GM23338 (cell line): ENCODE results near the gene USP17L22. TPM values are rescaled to one million over a fixed set of nuclear protein-coding genes. Genes with fewer than 3 reads are reported as not detected.
"Not testable (repeated sequence)": the region's sequence is repeated elsewhere in the genome, so short reads cannot be mapped to it uniquely, and the experiment has no call there.

Experiments used
- ATAC-seq: fragments of 200-7000 bp; cut with Tn5 transposase; 3 replicates; pipeline ENCODE4 v1.9.1; 2020
- DNase-seq: peaks from one replicate; pipeline ENCODE4 v3.0.0-alpha.2; 2015; ENCODE audit warnings: low spot score
- H2AFZ ChIP-seq: fragments of 200-600 bp; sonication (generic); 2 replicates; pipeline ENCODE4 v1.8.0; 2016; ENCODE audit warnings: antibody characterized with exemption, mild to moderate bottlenecking, moderate library complexity
- H3F3A ChIP-seq: fragments of 200-600 bp; sonication (generic); replicated peaks from 2 replicates; pipeline ENCODE4 v1.8.0; 2017; ENCODE audit warnings: antibody characterized with exemption, mixed run types, low read depth
- H3K27ac ChIP-seq: fragments of 200-600 bp; sonication (generic); 2 replicates; pipeline ENCODE4 v1.6.1; 2016; ENCODE audit warnings: low read depth
- H3K27me3 ChIP-seq: fragments of 200-600 bp; sonication (generic); 2 replicates; pipeline ENCODE4 v1.8.0; 2016; ENCODE audit warnings: mild to moderate bottlenecking, mixed run types, moderate library complexity; ENCODE audit not compliant: insufficient read depth
- H3K36me3 ChIP-seq: fragments of 200-600 bp; sonication (generic); 2 replicates; pipeline ENCODE4 v1.8.0; 2016; ENCODE audit warnings: mild to moderate bottlenecking; ENCODE audit not compliant: insufficient read depth
- H3K4me1 ChIP-seq: fragments of 200-600 bp; sonication (generic); 2 replicates; pipeline ENCODE4 v1.8.0; 2016; ENCODE audit warnings: mild to moderate bottlenecking, moderate library complexity; ENCODE audit not compliant: insufficient read depth
- H3K4me2 ChIP-seq: fragments of 200-600 bp; sonication (generic); 2 replicates; pipeline ENCODE4 v1.7.1; 2017; ENCODE audit warnings: mixed run types
- H3K4me3 ChIP-seq: fragments of 200-600 bp; sonication (generic); 2 replicates; pipeline ENCODE4 v1.6.1; 2016; ENCODE audit warnings: mixed run types
- H3K79me2 ChIP-seq: fragments of 200-600 bp; sonication (generic); replicated peaks from 2 replicates; pipeline ENCODE4 v1.8.0; 2017; ENCODE audit warnings: mild to moderate bottlenecking; ENCODE audit not compliant: insufficient read depth
- H3K9me2 ChIP-seq: fragments of 200-600 bp; sonication (generic); 2 replicates; pipeline ENCODE4 v1.8.0; 2017; ENCODE audit not compliant: insufficient read depth
- H4K20me1 ChIP-seq: fragments of 200-600 bp; sonication (generic); replicated peaks from 2 replicates; pipeline ENCODE4 v1.8.0; 2017; ENCODE audit warnings: mild to moderate bottlenecking; ENCODE audit not compliant: insufficient read depth
- H3K27ac Mint-ChIP-seq: 2 replicates; pipeline ENCODE4 v1.8.0; 2020; ENCODE audit warnings: inconsistent platforms, mild to moderate bottlenecking, moderate library complexity, mixed read lengths
- H3K27me3 Mint-ChIP-seq: 3 replicates; pipeline ENCODE4 v1.8.0; 2022; ENCODE audit warnings: low read depth, mild to moderate bottlenecking, moderate library complexity, mixed read lengths, inconsistent platforms; ENCODE audit not compliant: insufficient read depth, poor library complexity
- H3K36me3 Mint-ChIP-seq: 3 replicates; pipeline ENCODE4 v1.8.0; 2021; ENCODE audit warnings: low read depth, mild to moderate bottlenecking, inconsistent platforms, moderate library complexity, mixed read lengths
- H3K4me1 Mint-ChIP-seq: 3 replicates; pipeline ENCODE4 v1.8.0; 2020; ENCODE audit warnings: mild to moderate bottlenecking, inconsistent platforms, mixed read lengths
- H3K4me3 Mint-ChIP-seq: 3 replicates; pipeline ENCODE4 v1.8.0; 2021; ENCODE audit warnings: moderate library complexity, mild to moderate bottlenecking, inconsistent platforms, mixed read lengths
- H3K9me3 Mint-ChIP-seq: 3 replicates; pipeline ENCODE4 v1.8.0; 2020; ENCODE audit warnings: moderate library complexity, mild to moderate bottlenecking, inconsistent platforms, mixed read lengths
- polyA plus RNA-seq: library from polyadenylated mRNA; unstranded; fragments of >200 nt; fragmentation: Nextera tagmentation; extraction: Ambion mirVana; gene quantifications from 2 replicates; pipeline ENCODE4 v1.2.1, GENCODE V29; 2016
- total RNA-seq: library from RNA; depleted of rRNA; stranded (reverse); fragments of >200 nt; shearing (Covaris generic); gene quantifications from 2 replicates; pipeline ENCODE4 v1.2.3, GENCODE V29; 2014; rRNA removed

Gene USP17L22
- total and polyA plus RNA-seq, 2 experiments from 2014 or later: not detected

GRCh38 chr4:9271719-9272118 lies 4.3 kb downstream of the USP17L22 start:
- H3K27ac Mint-ChIP-seq, H3K27me3 ChIP-seq, H3K9me3 Mint-ChIP-seq, H4K20me1 ChIP-seq, H3K4me3 ChIP-seq, H3K4me3 Mint-ChIP-seq, H3K36me3 Mint-ChIP-seq, ATAC-seq, H3K4me1 Mint-ChIP-seq, H2AFZ ChIP-seq, H3K27me3 Mint-ChIP-seq, DNase-seq, H3K79me2 ChIP-seq, H3F3A ChIP-seq, H3K27ac ChIP-seq, H3K4me1 ChIP-seq, H3K9me2 ChIP-seq, H3K4me2 ChIP-seq, H3K36me3 ChIP-seq: not testable (repeated sequence)

Other genes starting within 250 kb of the USP17L22 start
- gene FAM90A26, start 97.2 kb upstream of the USP17L22 start, total RNA-seq: not detected in 2 replicates
- 0.10 and 0.12 TPM in 2 replicates for gene FAM90A26, start 97.2 kb upstream of the USP17L22 start, polyA plus RNA-seq
- gene USP17L10, start 57.0 kb upstream of the USP17L22 start, total RNA-seq: not detected in 2 replicates
- gene USP17L10, start 57.0 kb upstream of the USP17L22 start, polyA plus RNA-seq: not detected in 2 replicates
- not detected in 2 replicates for gene USP17L11, start 52.2 kb upstream of the USP17L22 start, total RNA-seq
- gene USP17L11, start 52.2 kb upstream of the USP17L22 start, polyA plus RNA-seq: not detected in 2 replicates
- not detected in 2 replicates for gene USP17L12, start 47.5 kb upstream of the USP17L22 start, total RNA-seq
- gene USP17L12, start 47.5 kb upstream of the USP17L22 start, polyA plus RNA-seq: not detected in 2 replicates
- not detected in 2 replicates for gene USP17L13, start 42.7 kb upstream of the USP17L22 start, total RNA-seq
- not detected in 2 replicates for gene USP17L13, start 42.7 kb upstream of the USP17L22 start, polyA plus RNA-seq
- gene USP17L15, start 33.2 kb upstream of the USP17L22 start, total RNA-seq: not detected in 2 replicates
- gene USP17L15, start 33.2 kb upstream of the USP17L22 start, polyA plus RNA-seq: 0.17 TPM in 1 of 2 replicates, not detected in the other
- not detected in 2 replicates for gene USP17L17, start 23.7 kb upstream of the USP17L22 start, total RNA-seq
- gene USP17L17, start 23.7 kb upstream of the USP17L22 start, polyA plus RNA-seq: not detected in 2 replicates
- gene USP17L18, start 19.0 kb upstream of the USP17L22 start, total RNA-seq: not detected in 2 replicates
- gene USP17L18, start 19.0 kb upstream of the USP17L22 start, polyA plus RNA-seq: not detected in 2 replicates
- gene USP17L19, start 14.2 kb upstream of the USP17L22 start, total RNA-seq: not detected in 2 replicates
- not detected in 2 replicates for gene USP17L19, start 14.2 kb upstream of the USP17L22 start, polyA plus RNA-seq
- gene USP17L20, start 9.5 kb upstream of the USP17L22 start, total RNA-seq: not detected in 2 replicates
- not detected in 2 replicates for gene USP17L20, start 9.5 kb upstream of the USP17L22 start, polyA plus RNA-seq
- not detected in 2 replicates for gene USP17L21, start 4.7 kb upstream of the USP17L22 start, total RNA-seq
- not detected in 2 replicates for gene USP17L21, start 4.7 kb upstream of the USP17L22 start, polyA plus RNA-seq
- not detected in 2 replicates for gene USP17L24, start 57.5 kb downstream of the USP17L22 start, total RNA-seq
- gene USP17L24, start 57.5 kb downstream of the USP17L22 start, polyA plus RNA-seq: not detected in 2 replicates
- gene USP17L25, start 62.3 kb downstream of the USP17L22 start, total RNA-seq: not detected in 2 replicates
- not detected in 2 replicates for gene USP17L25, start 62.3 kb downstream of the USP17L22 start, polyA plus RNA-seq
- not detected in 2 replicates for gene USP17L26, start 67.0 kb downstream of the USP17L22 start, total RNA-seq
- gene USP17L26, start 67.0 kb downstream of the USP17L22 start, polyA plus RNA-seq: not detected in 2 replicates
- not detected in 2 replicates for gene USP17L5, start 71.8 kb downstream of the USP17L22 start, total RNA-seq
- gene USP17L5, start 71.8 kb downstream of the USP17L22 start, polyA plus RNA-seq: not detected in 2 replicates
- gene USP17L27, start 76.5 kb downstream of the USP17L22 start, total RNA-seq: not detected in 2 replicates
- gene USP17L27, start 76.5 kb downstream of the USP17L22 start, polyA plus RNA-seq: not detected in 2 replicates
- not detected in 2 replicates for gene USP17L28, start 81.3 kb downstream of the USP17L22 start, total RNA-seq
- not detected in 2 replicates for gene USP17L28, start 81.3 kb downstream of the USP17L22 start, polyA plus RNA-seq
- gene USP17L29, start 86.0 kb downstream of the USP17L22 start, total RNA-seq: not detected in 2 replicates
- not detected in 2 replicates for gene USP17L29, start 86.0 kb downstream of the USP17L22 start, polyA plus RNA-seq
- not detected in 2 replicates for gene USP17L30, start 95.5 kb downstream of the USP17L22 start, total RNA-seq
- not detected in 2 replicates for gene USP17L30, start 95.5 kb downstream of the USP17L22 start, polyA plus RNA-seq
- not detected in 2 replicates for gene DEFB131A, start 176.8 kb downstream of the USP17L22 start, total RNA-seq
- not detected in 2 replicates for gene DEFB131A, start 176.8 kb downstream of the USP17L22 start, polyA plus RNA-seq